ENCODE data around the gene ZRANB1. TPM values are rescaled to one million over a fixed set of nuclear protein-coding genes. Genes with fewer than 3 reads are reported as not detected.

The ZRANB1 gene
- total and polyA plus RNA-seq, 2 experiments from 2014 or later, result 4.2 to 26.7 TPM

DNA sequence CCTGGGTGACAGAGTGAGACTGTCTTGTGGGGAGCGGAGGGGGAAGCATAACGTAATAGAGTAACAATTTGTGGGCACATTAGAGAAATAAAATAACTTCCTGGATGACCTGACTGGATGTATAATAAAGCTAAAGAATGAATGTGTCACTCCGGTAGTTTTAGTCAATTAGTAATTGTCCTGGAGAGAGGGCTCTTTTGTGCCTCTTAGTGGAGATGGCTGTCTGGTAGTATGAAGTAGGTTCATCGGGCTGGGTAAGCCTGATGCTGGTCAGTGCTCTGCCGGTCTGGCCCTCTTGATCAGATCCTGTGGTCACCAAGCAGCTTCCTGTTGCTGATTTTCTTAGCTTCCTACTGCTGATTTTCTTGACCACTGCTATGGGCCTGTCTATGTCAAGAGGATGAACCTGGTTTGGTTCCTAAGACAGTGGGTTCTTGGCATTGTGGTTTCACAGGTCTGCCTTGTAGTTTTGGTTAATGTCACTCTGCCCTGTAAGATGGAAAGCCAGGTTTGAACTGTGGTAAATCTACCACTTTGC is 34.1 kb downstream of the ZRANB1 start (continued):
- TF ChIP-seq ZNF331 (CRISPR knock-in tag; IDR thresholded peaks at IDR 0.05; ENCODE audit: low read depth), result no peak
- no peak for TF ChIP-seq REST (IDR thresholded peaks at IDR 0.05; ENCODE audit: unreplicated experiment)
- TF ChIP-seq EZH2phosphoT487 (IDR thresholded peaks at IDR 0.05; ENCODE audit: unreplicated experiment), result no peak
- no peak for TF ChIP-seq JUNB (IDR thresholded peaks at IDR 0.05; ENCODE audit: unreplicated experiment)

DNA sequence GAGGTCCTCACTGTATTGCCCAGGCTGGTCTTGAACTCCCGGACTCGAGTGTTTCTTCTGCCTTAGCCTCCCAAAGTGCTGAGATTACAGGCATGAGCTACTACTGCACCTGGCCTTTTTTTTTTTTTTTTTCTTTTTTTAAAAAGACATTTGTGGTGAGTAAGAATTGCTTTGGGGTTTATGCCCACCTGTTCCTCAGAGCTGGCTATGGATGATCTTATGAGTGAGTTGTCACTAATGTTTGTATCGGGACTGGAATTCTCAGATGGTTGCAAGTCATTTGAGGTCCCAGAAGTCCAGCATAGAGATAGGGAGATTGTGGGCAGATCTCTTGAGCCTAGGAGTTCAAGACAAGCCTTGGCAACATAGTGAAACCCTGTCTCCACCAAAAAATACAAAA is 35.2 kb downstream of the ZRANB1 start:
- no peak overlapping the region for H3K4me2 ChIP-seq
- no peak for DNase-seq (ENCODE audit: low spot score)
- no peaks in the 10 kb centered on the region for H3K27me3 ChIP-seq (ENCODE audit: insufficient read depth)
- H3K4me1 ChIP-seq (ENCODE audit: insufficient read depth), result no peaks in the 10 kb centered on the region
- H3K36me3 Mint-ChIP-seq (ENCODE audit: low read depth), result peaks cover 29% of the 10 kb centered on the region; the same call in 2 of the 3 replicates
- no peaks in the 10 kb centered on the region for H3K9me3 Mint-ChIP-seq
- H3K4me3 ChIP-seq, result no peak overlapping the region
- H2AFZ ChIP-seq, result no peak overlapping the region
- no peak overlapping the region for H3K27ac Mint-ChIP-seq
- no peak for ATAC-seq
- H3K27me3 Mint-ChIP-seq (ENCODE audit: insufficient read depth, low read depth, poor library complexity), result peaks cover 10% of the 10 kb centered on the region
- H3K9me2 ChIP-seq (ENCODE audit: insufficient read depth), result no peaks in the 10 kb centered on the region
- H3K79me2 ChIP-seq (replicated peaks; ENCODE audit: insufficient read depth), result peaks cover 63% of the 10 kb centered on the region
- no peak overlapping the region for H3K4me3 Mint-ChIP-seq
- H3K36me3 ChIP-seq (ENCODE audit: insufficient read depth), result peaks cover 13% of the 10 kb centered on the region; the same call in 1 of the 2 replicates
- H4K20me1 ChIP-seq (replicated peaks; ENCODE audit: insufficient read depth), result peaks cover 10% of the 10 kb centered on the region
- peaks cover 4% of the 10 kb centered on the region for H3K4me1 Mint-ChIP-seq
- H3F3A ChIP-seq (replicated peaks; ENCODE audit: low read depth), result no peaks in the 10 kb centered on the region
- no peak overlapping the region for H3K27ac ChIP-seq (ENCODE audit: low read depth)
- TF ChIP-seq, protein P1, sequence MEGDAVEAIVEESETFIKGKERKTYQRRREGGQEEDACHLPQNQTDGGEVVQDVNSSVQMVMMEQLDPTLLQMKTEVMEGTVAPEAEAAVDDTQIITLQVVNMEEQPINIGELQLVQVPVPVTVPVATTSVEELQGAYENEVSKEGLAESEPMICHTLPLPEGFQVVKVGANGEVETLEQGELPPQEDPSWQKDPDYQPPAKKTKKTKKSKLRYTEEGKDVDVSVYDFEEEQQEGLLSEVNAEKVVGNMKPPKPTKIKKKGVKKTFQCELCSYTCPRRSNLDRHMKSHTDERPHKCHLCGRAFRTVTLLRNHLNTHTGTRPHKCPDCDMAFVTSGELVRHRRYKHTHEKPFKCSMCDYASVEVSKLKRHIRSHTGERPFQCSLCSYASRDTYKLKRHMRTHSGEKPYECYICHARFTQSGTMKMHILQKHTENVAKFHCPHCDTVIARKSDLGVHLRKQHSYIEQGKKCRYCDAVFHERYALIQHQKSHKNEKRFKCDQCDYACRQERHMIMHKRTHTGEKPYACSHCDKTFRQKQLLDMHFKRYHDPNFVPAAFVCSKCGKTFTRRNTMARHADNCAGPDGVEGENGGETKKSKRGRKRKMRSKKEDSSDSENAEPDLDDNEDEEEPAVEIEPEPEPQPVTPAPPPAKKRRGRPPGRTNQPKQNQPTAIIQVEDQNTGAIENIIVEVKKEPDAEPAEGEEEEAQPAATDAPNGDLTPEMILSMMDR (conservative IDR thresholded peaks at IDR 0.05; ENCODE audit: low read depth in 2 of 2), result no peak
- no peak for TF ChIP-seq EZH2 (IDR thresholded peaks at IDR 0.05; ENCODE audit: low read depth, unreplicated experiment)
- no peak for TF ChIP-seq REST (IDR thresholded peaks at IDR 0.05; ENCODE audit: unreplicated experiment)
- TF ChIP-seq ZNF331 (CRISPR knock-in tag; IDR thresholded peaks at IDR 0.05; ENCODE audit: low read depth), result no peak
- no peak for TF ChIP-seq ZNF114 (CRISPR knock-in tag; IDR thresholded peaks at IDR 0.05)
- TF ChIP-seq, protein P2, sequence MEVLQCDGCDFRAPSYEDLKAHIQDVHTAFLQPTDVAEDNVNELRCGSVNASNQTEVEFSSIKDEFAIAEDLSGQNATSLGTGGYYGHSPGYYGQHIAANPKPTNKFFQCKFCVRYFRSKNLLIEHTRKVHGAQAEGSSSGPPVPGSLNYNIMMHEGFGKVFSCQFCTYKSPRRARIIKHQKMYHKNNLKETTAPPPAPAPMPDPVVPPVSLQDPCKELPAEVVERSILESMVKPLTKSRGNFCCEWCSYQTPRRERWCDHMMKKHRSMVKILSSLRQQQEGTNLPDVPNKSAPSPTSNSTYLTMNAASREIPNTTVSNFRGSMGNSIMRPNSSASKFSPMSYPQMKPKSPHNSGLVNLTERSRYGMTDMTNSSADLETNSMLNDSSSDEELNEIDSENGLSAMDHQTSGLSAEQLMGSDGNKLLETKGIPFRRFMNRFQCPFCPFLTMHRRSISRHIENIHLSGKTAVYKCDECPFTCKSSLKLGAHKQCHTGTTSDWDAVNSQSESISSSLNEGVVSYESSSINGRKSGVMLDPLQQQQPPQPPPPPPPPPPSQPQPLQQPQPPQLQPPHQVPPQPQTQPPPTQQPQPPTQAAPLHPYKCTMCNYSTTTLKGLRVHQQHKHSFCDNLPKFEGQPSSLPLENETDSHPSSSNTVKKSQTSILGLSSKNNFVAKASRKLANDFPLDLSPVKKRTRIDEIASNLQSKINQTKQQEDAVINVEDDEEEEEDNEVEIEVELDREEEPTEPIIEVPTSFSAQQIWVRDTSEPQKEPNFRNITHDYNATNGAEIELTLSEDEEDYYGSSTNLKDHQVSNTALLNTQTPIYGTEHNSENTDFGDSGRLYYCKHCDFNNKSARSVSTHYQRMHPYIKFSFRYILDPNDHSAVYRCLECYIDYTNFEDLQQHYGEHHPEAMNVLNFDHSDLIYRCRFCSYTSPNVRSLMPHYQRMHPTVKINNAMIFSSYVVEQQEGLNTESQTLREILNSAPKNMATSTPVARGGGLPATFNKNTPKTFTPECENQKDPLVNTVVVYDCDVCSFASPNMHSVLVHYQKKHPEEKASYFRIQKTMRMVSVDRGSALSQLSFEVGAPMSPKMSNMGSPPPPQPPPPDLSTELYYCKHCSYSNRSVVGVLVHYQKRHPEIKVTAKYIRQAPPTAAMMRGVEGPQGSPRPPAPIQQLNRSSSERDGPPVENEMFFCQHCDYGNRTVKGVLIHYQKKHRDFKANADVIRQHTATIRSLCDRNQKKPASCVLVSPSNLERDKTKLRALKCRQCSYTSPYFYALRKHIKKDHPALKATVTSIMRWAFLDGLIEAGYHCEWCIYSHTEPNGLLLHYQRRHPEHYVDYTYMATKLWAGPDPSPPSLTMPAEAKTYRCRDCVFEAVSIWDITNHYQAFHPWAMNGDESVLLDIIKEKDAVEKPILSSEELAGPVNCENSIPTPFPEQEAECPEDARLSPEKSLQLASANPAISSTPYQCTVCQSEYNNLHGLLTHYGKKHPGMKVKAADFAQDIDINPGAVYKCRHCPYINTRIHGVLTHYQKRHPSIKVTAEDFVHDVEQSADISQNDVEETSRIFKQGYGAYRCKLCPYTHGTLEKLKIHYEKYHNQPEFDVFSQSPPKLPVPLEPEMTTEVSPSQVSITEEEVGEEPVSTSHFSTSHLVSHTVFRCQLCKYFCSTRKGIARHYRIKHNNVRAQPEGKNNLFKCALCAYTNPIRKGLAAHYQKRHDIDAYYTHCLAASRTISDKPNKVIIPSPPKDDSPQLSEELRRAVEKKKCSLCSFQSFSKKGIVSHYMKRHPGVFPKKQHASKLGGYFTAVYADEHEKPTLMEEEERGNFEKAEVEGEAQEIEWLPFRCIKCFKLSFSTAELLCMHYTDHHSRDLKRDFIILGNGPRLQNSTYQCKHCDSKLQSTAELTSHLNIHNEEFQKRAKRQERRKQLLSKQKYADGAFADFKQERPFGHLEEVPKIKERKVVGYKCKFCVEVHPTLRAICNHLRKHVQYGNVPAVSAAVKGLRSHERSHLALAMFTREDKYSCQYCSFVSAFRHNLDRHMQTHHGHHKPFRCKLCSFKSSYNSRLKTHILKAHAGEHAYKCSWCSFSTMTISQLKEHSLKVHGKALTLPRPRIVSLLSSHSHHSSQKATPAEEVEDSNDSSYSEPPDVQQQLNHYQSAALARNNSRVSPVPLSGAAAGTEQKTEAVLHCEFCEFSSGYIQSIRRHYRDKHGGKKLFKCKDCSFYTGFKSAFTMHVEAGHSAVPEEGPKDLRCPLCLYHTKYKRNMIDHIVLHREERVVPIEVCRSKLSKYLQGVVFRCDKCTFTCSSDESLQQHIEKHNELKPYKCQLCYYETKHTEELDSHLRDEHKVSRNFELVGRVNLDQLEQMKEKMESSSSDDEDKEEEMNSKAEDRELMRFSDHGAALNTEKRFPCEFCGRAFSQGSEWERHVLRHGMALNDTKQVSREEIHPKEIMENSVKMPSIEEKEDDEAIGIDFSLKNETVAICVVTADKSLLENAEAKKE (CRISPR knock-in tag; IDR thresholded peaks at IDR 0.05), result no peak
